Head of caudate nucleus (tissue), 42 donors: ENCODE results near the gene ERO1B.

Experiments
- DNase-seq, 42 donors: peaks; one replicate each; pipeline versions ENCODE4 v3.0.0 to v3.0.0-alpha.2; 2020 to 2021; ENCODE audit warnings: mixed read lengths in 7 of 42
- intact Hi-C: fragments of 100-400 bp; cut with DNase I; formaldehyde crosslinking; loops from one replicate; pipeline ENCODE4 v1.15.0; 2022

Gene ERO1B

GRCh38 chr1:236259043-236259442 is 22.7 kb downstream of the ERO1B start:
- intact Hi-C loops: no loop called here
- no peak for DNase-seq

- intact Hi-C loops: no loop called here
Observed at GRCh38 chr1:236258114-236258622, 23.6 kb downstream of the ERO1B start.

GRCh38 chr1:236257216-236257615 is 24.5 kb downstream of the ERO1B start:
- no peak for DNase-seq
- intact Hi-C loops: no loop called here

More at GRCh38 chr1:236258114-236258622, 23.6 kb downstream of the ERO1B start:
- no peak for DNase-seq

- intact Hi-C loops: no loop called here
- DNase-seq: no peak
Observed at GRCh38 chr1:236253918-236254637, 27.7 kb downstream of the ERO1B start.

- no peak for DNase-seq
- intact Hi-C loops: no loop called here
Observed at GRCh38 chr1:236253119-236253518, 28.6 kb downstream of the ERO1B start.

- intact Hi-C loops: no loop called here
- DNase-seq: no peak
Observed at GRCh38 chr1:236251587-236251986, 30.2 kb downstream of the ERO1B start.

- intact Hi-C loops: no loop called here
- DNase-seq: no peak
Observed at GRCh38 chr1:236247286-236247685, 34.5 kb downstream of the ERO1B start.

- intact Hi-C loops: no loop called here
- DNase-seq: no peak
Observed at GRCh38 chr1:236242568-236242967, 39.2 kb downstream of the ERO1B start.

- intact Hi-C loops: no loop called here
- no peak for DNase-seq
Observed at GRCh38 chr1:236240675-236241074, 41.1 kb downstream of the ERO1B start.

GRCh38 chr1:236239092-236239585 is 42.6 kb downstream of the ERO1B start:
- no peak for DNase-seq
- intact Hi-C loops: no loop called here

- DNase-seq: no peak
- intact Hi-C loops: no loop called here
Observed at GRCh38 chr1:236235116-236235515, 46.6 kb downstream of the ERO1B start.

- intact Hi-C loops: no loop called here
- DNase-seq: no peak
Observed at GRCh38 chr1:236228411-236228810, 53.3 kb downstream of the ERO1B start.

- intact Hi-C loops: no loop called here
- DNase-seq: no peak
Observed at GRCh38 chr1:236222632-236223031, 59.1 kb downstream of the ERO1B start.

GRCh38 chr1:236220473-236220872 is 61.3 kb downstream of the ERO1B start:
- DNase-seq: no peak
- intact Hi-C loops: no loop called here

GRCh38 chr1:236214761-236215160 is 67.0 kb downstream of the ERO1B start:
- DNase-seq: no peak
- intact Hi-C loops: no loop called here

- intact Hi-C loops: no loop called here
- DNase-seq: no peak
Observed at GRCh38 chr1:236213534-236213933, 68.2 kb downstream of the ERO1B start.

- no peak for DNase-seq
- intact Hi-C loops: no loop called here
Observed at GRCh38 chr1:236211815-236212214, 69.9 kb downstream of the ERO1B start.

GRCh38 chr1:236209713-236210112 is 72.0 kb downstream of the ERO1B start:
- DNase-seq: no peak
- intact Hi-C loops: no loop called here

- no peak for DNase-seq
Observed at GRCh38 chr1:236209185-236209584, 72.6 kb downstream of the ERO1B start.

GRCh38 chr1:236207569-236207968 is 74.2 kb downstream of the ERO1B start:
- intact Hi-C loops: no loop called here
- DNase-seq: no peak

More at GRCh38 chr1:236209185-236209584, 72.6 kb downstream of the ERO1B start:
- intact Hi-C loops: no loop called here

GRCh38 chr1:236207121-236207520 is 74.6 kb downstream of the ERO1B start:
- DNase-seq: no peak
- intact Hi-C loops: no loop called here
